Measurements from ENCODE around the gene MYO18A.

MYO18A gene

GRCh38 chr17:29143894-29144293 is 36.3 kb downstream of the MYO18A start:
- Histone ChIP-seq H3K36me3 (replicated peaks; ENCODE audit: low read depth, low read length) (no peaks in the 10 kb centered on the region), H3K4me3 (ENCODE audit: low read length) (no peak overlapping the region), H3K4me2 (ENCODE audit: low read length) (no peak overlapping the region), H3K9ac (ENCODE audit: low read length) (no peak overlapping the region), H3K4me1 (ENCODE audit: low read length) (peaks cover 47% of the 10 kb centered on the region), H3K79me2 (ENCODE audit: low read length) (peaks cover 11% of the 10 kb centered on the region; the same call in 1 of the 2 replicates), H3K27me3 (ENCODE audit: low read depth, low read length) (no peaks in the 10 kb centered on the region), H4K20me1 (ENCODE audit: insufficient read depth, low read length) (no peaks in the 10 kb centered on the region), H3K27ac (ENCODE audit: low read length) (no peak overlapping the region), H2AFZ (ENCODE audit: low read depth, low read length) (no peak overlapping the region), H3K9me3 (ENCODE audit: insufficient read depth, low read length) (no peaks in the 10 kb centered on the region)
- TF ChIP-seq CTCF (IDR thresholded peaks at IDR 0.05; ENCODE audit: low read depth, low read length) (peak; percentile 41), EZH2phosphoT487 (IDR thresholded peaks at IDR 0.05; ENCODE audit: low read depth) (no peak)

- H3K9me3 ChIP-seq (ENCODE audit: insufficient read depth, low read length), result no peaks in the 10 kb centered on the region
- H3K4me3 ChIP-seq (ENCODE audit: low read length), result peak overlapping the region; percentile 81
- H3K79me2 ChIP-seq (ENCODE audit: low read length), result peaks cover 22% of the 10 kb centered on the region
- peaks cover 57% of the 10 kb centered on the region for H3K4me1 ChIP-seq (ENCODE audit: low read length)
- no peak for TF ChIP-seq CTCF (IDR thresholded peaks at IDR 0.05; ENCODE audit: low read depth, low read length)
- no peak for TF ChIP-seq EZH2phosphoT487 (IDR thresholded peaks at IDR 0.05; ENCODE audit: low read depth)
- H3K27ac ChIP-seq (ENCODE audit: low read length), result peak overlapping the region; percentile 80
- no peak overlapping the region for H2AFZ ChIP-seq (ENCODE audit: low read depth, low read length)
- H3K9ac ChIP-seq (ENCODE audit: low read length), result peak overlapping the region; percentile 75
- peaks cover 8% of the 10 kb centered on the region for H3K36me3 ChIP-seq (replicated peaks; ENCODE audit: low read depth, low read length)
- H3K27me3 ChIP-seq (ENCODE audit: low read depth, low read length), result no peaks in the 10 kb centered on the region
- H3K4me2 ChIP-seq (ENCODE audit: low read length), result peak overlapping the region; percentile 95
- peaks cover 6% of the 10 kb centered on the region; the same call in 1 of the 2 replicates for H4K20me1 ChIP-seq (ENCODE audit: insufficient read depth, low read length)
Measured at GRCh38 chr17:29141514-29141876, 38.7 kb downstream of the MYO18A start.

- Histone ChIP-seq H3K4me1 (ENCODE audit: low read length) (peaks cover 52% of the 10 kb centered on the region), H3K79me2 (ENCODE audit: low read length) (peaks cover 22% of the 10 kb centered on the region), H3K27ac (ENCODE audit: low read length) (peak overlapping the region; percentile 80), H2AFZ (ENCODE audit: low read depth, low read length) (no peak overlapping the region; the same call in 1 of the 2 replicates), H3K9ac (ENCODE audit: low read length) (peak overlapping the region; percentile 75), H4K20me1 (ENCODE audit: insufficient read depth, low read length) (peaks cover 6% of the 10 kb centered on the region; the same call in 1 of the 2 replicates), H3K36me3 (replicated peaks; ENCODE audit: low read depth, low read length) (peaks cover 11% of the 10 kb centered on the region), H3K9me3 (ENCODE audit: insufficient read depth, low read length) (no peaks in the 10 kb centered on the region), H3K4me3 (ENCODE audit: low read length) (peak overlapping the region; percentile 81), H3K27me3 (ENCODE audit: low read depth, low read length) (no peaks in the 10 kb centered on the region), H3K4me2 (ENCODE audit: low read length) (peak overlapping the region; percentile 95)
- TF ChIP-seq EZH2phosphoT487 (IDR thresholded peaks at IDR 0.05; ENCODE audit: low read depth) (no peak), CTCF (IDR thresholded peaks at IDR 0.05; ENCODE audit: low read depth, low read length) (no peak)
Measured at GRCh38 chr17:29140631-29141513, 39.3 kb downstream of the MYO18A start.

GRCh38 chr17:29140051-29140621 is 40.1 kb downstream of the MYO18A start:
- peak overlapping the region; percentile 75 for H3K9ac ChIP-seq (ENCODE audit: low read length)
- H4K20me1 ChIP-seq (ENCODE audit: insufficient read depth, low read length), result peaks cover 6% of the 10 kb centered on the region; the same call in 1 of the 2 replicates
- peaks cover 45% of the 10 kb centered on the region for H3K4me1 ChIP-seq (ENCODE audit: low read length)
- TF ChIP-seq EZH2phosphoT487 (IDR thresholded peaks at IDR 0.05; ENCODE audit: low read depth) (no peak), CTCF (IDR thresholded peaks at IDR 0.05; ENCODE audit: low read depth, low read length) (no peak)
- H3K9me3 ChIP-seq (ENCODE audit: insufficient read depth, low read length), result no peaks in the 10 kb centered on the region
- H3K4me2 ChIP-seq (ENCODE audit: low read length), result peak overlapping the region; percentile 95
- peaks cover 11% of the 10 kb centered on the region for H3K36me3 ChIP-seq (replicated peaks; ENCODE audit: low read depth, low read length)
- H3K27ac ChIP-seq (ENCODE audit: low read length), result peak overlapping the region; percentile 80
- no peaks in the 10 kb centered on the region for H3K27me3 ChIP-seq (ENCODE audit: low read depth, low read length)
- H2AFZ ChIP-seq (ENCODE audit: low read depth, low read length), result no peak overlapping the region; the same call in 1 of the 2 replicates
- peaks cover 22% of the 10 kb centered on the region for H3K79me2 ChIP-seq (ENCODE audit: low read length)
- H3K4me3 ChIP-seq (ENCODE audit: low read length), result peak overlapping the region; percentile 81
